GM23338 (cell line): ENCODE measurements around the gene RNF214. TPM values are rescaled to one million over a fixed set of nuclear protein-coding genes. Genes with fewer than 3 reads are reported as not detected.

Experiments
- ATAC-seq: fragments of 200-7000 bp; cut with Tn5 transposase; 3 replicates; pipeline ENCODE4 v1.9.1; 2020
- DNase-seq: peaks from one replicate; pipeline ENCODE4 v3.0.0-alpha.2; 2015; ENCODE audit warnings: low spot score
- H2AFZ ChIP-seq: fragments of 200-600 bp; sonication (generic); 2 replicates; pipeline ENCODE4 v1.8.0; 2016; ENCODE audit warnings: antibody characterized with exemption, mild to moderate bottlenecking, moderate library complexity
- H3F3A ChIP-seq: fragments of 200-600 bp; sonication (generic); replicated peaks from 2 replicates; pipeline ENCODE4 v1.8.0; 2017; ENCODE audit warnings: antibody characterized with exemption, mixed run types, low read depth
- H3K27ac ChIP-seq: fragments of 200-600 bp; sonication (generic); 2 replicates; pipeline ENCODE4 v1.6.1; 2016; ENCODE audit warnings: low read depth
- H3K27me3 ChIP-seq: fragments of 200-600 bp; sonication (generic); 2 replicates; pipeline ENCODE4 v1.8.0; 2016; ENCODE audit warnings: mild to moderate bottlenecking, mixed run types, moderate library complexity; ENCODE audit not compliant: insufficient read depth
- H3K36me3 ChIP-seq: fragments of 200-600 bp; sonication (generic); 2 replicates; pipeline ENCODE4 v1.8.0; 2016; ENCODE audit warnings: mild to moderate bottlenecking; ENCODE audit not compliant: insufficient read depth
- H3K4me1 ChIP-seq: fragments of 200-600 bp; sonication (generic); 2 replicates; pipeline ENCODE4 v1.8.0; 2016; ENCODE audit warnings: mild to moderate bottlenecking, moderate library complexity; ENCODE audit not compliant: insufficient read depth
- H3K4me2 ChIP-seq: fragments of 200-600 bp; sonication (generic); 2 replicates; pipeline ENCODE4 v1.7.1; 2017; ENCODE audit warnings: mixed run types
- H3K4me3 ChIP-seq: fragments of 200-600 bp; sonication (generic); 2 replicates; pipeline ENCODE4 v1.6.1; 2016; ENCODE audit warnings: mixed run types
- H3K79me2 ChIP-seq: fragments of 200-600 bp; sonication (generic); replicated peaks from 2 replicates; pipeline ENCODE4 v1.8.0; 2017; ENCODE audit warnings: mild to moderate bottlenecking; ENCODE audit not compliant: insufficient read depth
- H3K9me2 ChIP-seq: fragments of 200-600 bp; sonication (generic); 2 replicates; pipeline ENCODE4 v1.8.0; 2017; ENCODE audit not compliant: insufficient read depth
- H4K20me1 ChIP-seq: fragments of 200-600 bp; sonication (generic); replicated peaks from 2 replicates; pipeline ENCODE4 v1.8.0; 2017; ENCODE audit warnings: mild to moderate bottlenecking; ENCODE audit not compliant: insufficient read depth
- H3K27ac Mint-ChIP-seq: 2 replicates; pipeline ENCODE4 v1.8.0; 2020; ENCODE audit warnings: inconsistent platforms, mild to moderate bottlenecking, moderate library complexity, mixed read lengths
- H3K27me3 Mint-ChIP-seq: 3 replicates; pipeline ENCODE4 v1.8.0; 2022; ENCODE audit warnings: low read depth, mild to moderate bottlenecking, moderate library complexity, mixed read lengths, inconsistent platforms; ENCODE audit not compliant: insufficient read depth, poor library complexity
- H3K36me3 Mint-ChIP-seq: 3 replicates; pipeline ENCODE4 v1.8.0; 2021; ENCODE audit warnings: low read depth, mild to moderate bottlenecking, inconsistent platforms, moderate library complexity, mixed read lengths
- H3K4me1 Mint-ChIP-seq: 3 replicates; pipeline ENCODE4 v1.8.0; 2020; ENCODE audit warnings: mild to moderate bottlenecking, inconsistent platforms, mixed read lengths
- H3K4me3 Mint-ChIP-seq: 3 replicates; pipeline ENCODE4 v1.8.0; 2021; ENCODE audit warnings: moderate library complexity, mild to moderate bottlenecking, inconsistent platforms, mixed read lengths
- H3K9me3 Mint-ChIP-seq: 3 replicates; pipeline ENCODE4 v1.8.0; 2020; ENCODE audit warnings: moderate library complexity, mild to moderate bottlenecking, inconsistent platforms, mixed read lengths
- CREB1 ChIP-seq: fragments of 250-450 bp; sonication (Bioruptor Pico); IDR thresholded peaks from 2 replicates; pipeline ENCODE4 v1.5.0; 2020; ENCODE audit warnings: low read depth, mild to moderate bottlenecking, moderate library complexity
- CTCF ChIP-seq, 2 experiments: fragments of 200-600 bp in 1 of 2; sonication (generic) in 1 of 2; conservative IDR thresholded peaks; 2 replicates each; pipeline versions ENCODE4 v1.5.1 to v1.6.1; 2016 to 2017; ENCODE audit warnings: antibody characterized with exemption in 2 of 2, low read depth in 2 of 2, mild to moderate bottlenecking in 2 of 2, moderate library complexity in 1 of 2
- EZH2 ChIP-seq: fragments of 200-600 bp; sonication (generic); IDR thresholded peaks from one replicate; pipeline ENCODE4 v1.8.0; 2017; ENCODE audit warnings: antibody characterized with exemption, mild to moderate bottlenecking, low read depth; ENCODE audit not compliant: unreplicated experiment
- EZH2phosphoT487 ChIP-seq: fragments of 200-600 bp; sonication (generic); IDR thresholded peaks from one replicate; pipeline ENCODE4 v1.8.1; 2018; ENCODE audit warnings: antibody characterized with exemption; ENCODE audit not compliant: unreplicated experiment
- JUNB ChIP-seq: IDR thresholded peaks from one replicate; pipeline ENCODE4 v1.6.1; 2016; ENCODE audit warnings: antibody characterized with exemption; ENCODE audit not compliant: unreplicated experiment
- NANOG ChIP-seq: IDR thresholded peaks from 2 replicates; pipeline ENCODE4 v1.6.1; 2016; ENCODE audit warnings: antibody characterized with exemption, borderline replicate concordance
- POLR2AphosphoS5 ChIP-seq: IDR thresholded peaks from 2 replicates; pipeline ENCODE4 v1.6.1; 2016; ENCODE audit warnings: antibody characterized with exemption, low read depth
- REST ChIP-seq: IDR thresholded peaks from one replicate; pipeline ENCODE4 v1.6.1; 2018; ENCODE audit warnings: antibody characterized with exemption; ENCODE audit not compliant: unreplicated experiment
- STAT1 ChIP-seq: IDR thresholded peaks from one replicate; pipeline ENCODE4 v1.6.1; 2016; ENCODE audit warnings: antibody characterized with exemption; ENCODE audit not compliant: unreplicated experiment
- ZNF114 ChIP-seq: fragments of 250-450 bp; sonication (Bioruptor Pico); IDR thresholded peaks from 2 replicates; pipeline ENCODE4 v1.5.0; 2020; ENCODE audit warnings: mild to moderate bottlenecking, moderate library complexity
- ZNF331 ChIP-seq: fragments of 250-450 bp; sonication (Bioruptor Pico); IDR thresholded peaks from 2 replicates; pipeline ENCODE4 v1.5.0; 2020; ENCODE audit warnings: low read depth, mild to moderate bottlenecking, moderate library complexity
- ZNF462 ChIP-seq: fragments of 250-450 bp; sonication (Bioruptor Pico); IDR thresholded peaks from 2 replicates; pipeline ENCODE4 v1.5.0; 2020; ENCODE audit warnings: mild to moderate bottlenecking, moderate library complexity
- polyA plus RNA-seq: library from polyadenylated mRNA; unstranded; fragments of >200 nt; fragmentation: Nextera tagmentation; extraction: Ambion mirVana; gene quantifications from 2 replicates; pipeline ENCODE4 v1.2.1, GENCODE V29; 2016
- total RNA-seq: library from RNA; depleted of rRNA; stranded (reverse); fragments of >200 nt; shearing (Covaris generic); gene quantifications from 2 replicates; pipeline ENCODE4 v1.2.3, GENCODE V29; 2014

Gene RNF214
- total and polyA plus RNA-seq, 2 experiments from 2014 or later = 19.4 to 28.4 TPM

GRCh38 chr11:117300283-117300663 lies 67.8 kb downstream of the RNF214 start:
- ATAC-seq = peak; percentile 67
- H4K20me1 ChIP-seq = no peaks in the 10 kb centered on the region; the same call in 1 of the 2 replicates
- Mint-ChIP-seq H3K9me3 (no peaks in the 10 kb centered on the region), H3K27ac (no peak overlapping the region; the same call in 1 of the 2 replicates), H3K4me1 (peaks cover 41% of the 10 kb centered on the region), H3K4me3 (peak overlapping the region; percentile 13; the same call in 1 of the 3 replicates), H3K36me3 (no peaks in the 10 kb centered on the region), H3K27me3 (peaks cover 25% of the 10 kb centered on the region)
- H3F3A ChIP-seq = no peaks in the 10 kb centered on the region
- H3K79me2 ChIP-seq = no peaks in the 10 kb centered on the region
- H3K4me2 ChIP-seq = peak overlapping the region; percentile 60; the same call in 1 of the 2 replicates
- no peak overlapping the region for H3K4me3 ChIP-seq
- H3K9me2 ChIP-seq = no peaks in the 10 kb centered on the region
- no peaks in the 10 kb centered on the region for H3K36me3 ChIP-seq
- no peak for TF ChIP-seq JUNB
- TF ChIP-seq CTCF (conservative IDR thresholded peaks at IDR 0.05; ENCODE audit: low read depth in 2 of 2) = no peak
- no peak for TF ChIP-seq STAT1
- no peak for TF ChIP-seq NANOG
- TF ChIP-seq CREB1 (CRISPR knock-in tag) = no peak
- TF ChIP-seq ZNF114 (CRISPR knock-in tag) = no peak
- no peak for TF ChIP-seq EZH2phosphoT487
- no peak for TF ChIP-seq EZH2
- TF ChIP-seq REST = no peak
- TF ChIP-seq POLR2AphosphoS5 = no peak
- TF ChIP-seq ZNF462 (CRISPR knock-in tag) = no peak
- no peak for TF ChIP-seq ZNF331
- peak overlapping the region; percentile 40; the same call in 1 of the 2 replicates for H2AFZ ChIP-seq
- no peak overlapping the region for H3K27ac ChIP-seq
- DNase-seq = peak; percentile 63
- peaks cover 34% of the 10 kb centered on the region for H3K4me1 ChIP-seq
- H3K27me3 ChIP-seq = no peaks in the 10 kb centered on the region
